Right hindlimb (tissue), 1 donor: ENCODE results near the gene TMEM178B.

Source experiments
- DNase-seq: peaks from one replicate; pipeline ENCODE4 v3.0.0-alpha.2; 2018

Gene TMEM178B

GRCh38 chr7:141265668-141266067, 191.8 kb downstream of the TMEM178B start:
- DNase-seq, result no peak

GRCh38 chr7:141268614-141269013, 194.8 kb downstream of the TMEM178B start:
- no peak for DNase-seq

GRCh38 chr7:141271451-141271850, 197.6 kb downstream of the TMEM178B start:
- no peak for DNase-seq

- DNase-seq, result no peak
These were observed 198.6 kb downstream of the TMEM178B start for GRCh38 chr7:141272417-141272816.

- no peak for DNase-seq
These were observed 201.5 kb downstream of the TMEM178B start for GRCh38 chr7:141275350-141275749.

GRCh38 chr7:141276031-141276430, 202.2 kb downstream of the TMEM178B start:
- no peak for DNase-seq

GRCh38 chr7:141280100-141280499, 206.2 kb downstream of the TMEM178B start:
- no peak for DNase-seq

GRCh38 chr7:141281311-141281710, 207.4 kb downstream of the TMEM178B start:
- no peak for DNase-seq

- DNase-seq, result no peak
These were observed 212.7 kb downstream of the TMEM178B start for GRCh38 chr7:141286522-141286921.

- no peak for DNase-seq
These were observed 214.1 kb downstream of the TMEM178B start for GRCh38 chr7:141287936-141288335.

GRCh38 chr7:141288626-141289025, 214.8 kb downstream of the TMEM178B start:
- no peak for DNase-seq

GRCh38 chr7:141290365-141290764, 216.5 kb downstream of the TMEM178B start:
- DNase-seq, result no peak

GRCh38 chr7:141290973-141291372, 217.1 kb downstream of the TMEM178B start:
- no peak for DNase-seq

GRCh38 chr7:141291541-141291940, 217.7 kb downstream of the TMEM178B start:
- no peak for DNase-seq

- no peak for DNase-seq
These were observed 220.4 kb downstream of the TMEM178B start for GRCh38 chr7:141294143-141294829.

GRCh38 chr7:141295367-141295895, 221.6 kb downstream of the TMEM178B start:
- no peak for DNase-seq

- no peak for DNase-seq
These were observed 227.0 kb downstream of the TMEM178B start for GRCh38 chr7:141300816-141301215.

- DNase-seq, result no peak
These were observed 227.7 kb downstream of the TMEM178B start for GRCh38 chr7:141301544-141301943.

GRCh38 chr7:141302617-141303016, 228.8 kb downstream of the TMEM178B start:
- no peak for DNase-seq

GRCh38 chr7:141304291-141304690, 230.4 kb downstream of the TMEM178B start:
- DNase-seq, result no peak

- no peak for DNase-seq
These were observed 232.2 kb downstream of the TMEM178B start for GRCh38 chr7:141306081-141306480.

- DNase-seq, result no peak
These were observed 238.5 kb downstream of the TMEM178B start for GRCh38 chr7:141312395-141312794.

GRCh38 chr7:141312828-141313521, 239.1 kb downstream of the TMEM178B start:
- no peak for DNase-seq

GRCh38 chr7:141313896-141314295, 240.0 kb downstream of the TMEM178B start:
- no peak for DNase-seq
